Stimulated activated CD8-positive, alpha-beta memory T cell treated with anti-CD3 and anti-CD28 coated beads, Interleukin-2, amount 100 ng/mL, for 1 hour (primary cell): ENCODE results near the gene CYTH2.

ENCODE experiments used
- DNase-seq, 2 donors: peaks; one replicate each; pipeline ENCODE4 v3.0.0-alpha.2; 2020; ENCODE audit warnings: low read depth in 2 of 2

The CYTH2 gene, protein sequence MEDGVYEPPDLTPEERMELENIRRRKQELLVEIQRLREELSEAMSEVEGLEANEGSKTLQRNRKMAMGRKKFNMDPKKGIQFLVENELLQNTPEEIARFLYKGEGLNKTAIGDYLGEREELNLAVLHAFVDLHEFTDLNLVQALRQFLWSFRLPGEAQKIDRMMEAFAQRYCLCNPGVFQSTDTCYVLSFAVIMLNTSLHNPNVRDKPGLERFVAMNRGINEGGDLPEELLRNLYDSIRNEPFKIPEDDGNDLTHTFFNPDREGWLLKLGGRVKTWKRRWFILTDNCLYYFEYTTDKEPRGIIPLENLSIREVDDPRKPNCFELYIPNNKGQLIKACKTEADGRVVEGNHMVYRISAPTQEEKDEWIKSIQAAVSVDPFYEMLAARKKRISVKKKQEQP

GRCh38 chr19:48469289-48469881 lies at the start of gene CYTH2:
TSS of gene CYTH2 (plus strand) at chr19:48469369. CDS start at chr19:48469508, 139 bp downstream.
- peak in 1 of 2 donors; percentile 37 for DNase-seq

GRCh38 chr19:48421548-48421947 lies 47.6 kb upstream of the CYTH2 start:
- DNase-seq: no peak

- no peak for DNase-seq
Measured at GRCh38 chr19:48424694-48425219, 44.4 kb upstream of the CYTH2 start.

DNA sequence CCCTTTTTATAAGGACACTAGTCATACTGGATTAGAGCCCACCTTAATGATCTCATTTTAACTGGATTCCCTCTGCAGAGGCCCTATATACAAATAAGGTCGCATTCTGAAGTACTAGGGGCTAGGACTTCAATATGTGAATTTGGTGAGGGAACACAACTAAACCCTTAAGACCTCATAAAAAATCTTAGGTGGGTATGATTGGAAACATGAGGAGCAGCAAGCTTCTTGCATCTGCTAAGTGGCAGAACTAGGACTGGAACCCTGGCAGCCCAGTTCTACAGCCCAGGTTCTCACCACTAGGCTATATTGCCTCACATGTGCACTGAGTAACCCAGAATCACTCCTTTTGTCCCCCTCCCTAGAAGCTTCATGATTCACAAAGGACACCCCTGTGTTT lies 40.5 kb upstream of the CYTH2 start:
- DNase-seq: no peak

GRCh38 chr19:48433337-48433736 lies 35.8 kb upstream of the CYTH2 start:
- no peak for DNase-seq

DNA sequence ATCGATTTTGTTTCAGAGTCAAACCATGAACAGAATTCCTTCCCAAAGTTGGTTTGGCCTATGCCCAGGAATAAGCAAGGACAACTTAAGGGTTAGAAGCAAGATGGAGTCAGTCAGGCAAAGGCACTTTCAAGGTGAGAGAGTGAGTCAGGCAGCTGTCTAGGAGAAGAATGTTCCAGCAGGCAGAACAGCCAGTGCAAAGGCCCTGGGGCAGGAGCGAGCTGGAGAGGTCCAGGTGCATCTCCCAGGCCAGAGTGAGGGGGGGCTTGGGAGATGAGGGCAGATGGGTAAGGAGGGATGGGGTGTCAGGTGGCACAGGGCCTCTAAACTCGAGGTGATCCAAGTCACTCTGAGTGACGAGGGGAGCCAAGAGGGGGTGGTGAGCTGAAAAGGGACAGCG lies 32.6 kb upstream of the CYTH2 start:
- DNase-seq: no peak

- DNase-seq: no peak
Measured at GRCh38 chr19:48441360-48442050, 27.7 kb upstream of the CYTH2 start.

GRCh38 chr19:48442116-48443035 lies 26.8 kb upstream of the CYTH2 start:
- DNase-seq: no peak

DNA sequence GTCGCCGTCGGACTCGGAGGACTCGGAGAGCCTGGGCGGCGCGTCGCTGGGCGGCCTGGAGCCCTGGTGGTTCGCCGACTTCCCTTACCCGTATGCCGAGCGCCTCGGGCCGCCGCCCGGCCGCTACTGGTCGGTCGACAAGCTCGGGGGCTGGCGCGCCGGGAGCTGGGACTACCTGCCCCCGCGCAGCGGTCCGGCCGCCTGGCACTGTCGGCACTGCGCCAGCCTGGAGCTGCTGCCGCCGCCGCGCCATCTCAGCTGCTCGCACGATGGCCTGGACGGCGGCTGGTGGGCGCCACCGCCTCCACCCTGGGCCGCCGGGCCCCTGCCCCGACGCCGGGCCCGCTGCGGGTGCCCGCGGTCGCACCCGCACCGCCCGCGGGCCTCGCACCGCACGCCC lies 25.9 kb upstream of the CYTH2 start:
- DNase-seq: no peak

DNA sequence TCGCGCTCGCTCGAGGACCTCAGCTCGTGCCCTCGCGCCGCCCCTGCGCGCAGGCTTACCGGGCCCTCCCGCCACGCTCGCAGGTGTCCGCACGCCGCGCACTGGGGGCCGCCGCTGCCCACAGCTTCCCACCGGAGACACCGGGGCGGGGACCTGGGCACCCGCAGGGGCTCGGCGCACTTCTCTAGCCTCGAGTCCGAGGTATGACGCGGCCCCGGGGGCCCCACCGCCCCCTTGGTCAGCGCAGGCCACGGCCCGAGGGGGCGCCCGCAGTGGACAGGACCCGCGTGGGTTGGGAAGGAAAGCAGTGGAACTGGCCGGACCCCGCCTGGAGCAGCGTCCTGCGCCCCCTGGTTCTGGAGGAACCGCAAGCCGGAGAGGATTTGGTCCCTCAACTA lies 25.4 kb upstream of the CYTH2 start:
- DNase-seq: no peak

DNA sequence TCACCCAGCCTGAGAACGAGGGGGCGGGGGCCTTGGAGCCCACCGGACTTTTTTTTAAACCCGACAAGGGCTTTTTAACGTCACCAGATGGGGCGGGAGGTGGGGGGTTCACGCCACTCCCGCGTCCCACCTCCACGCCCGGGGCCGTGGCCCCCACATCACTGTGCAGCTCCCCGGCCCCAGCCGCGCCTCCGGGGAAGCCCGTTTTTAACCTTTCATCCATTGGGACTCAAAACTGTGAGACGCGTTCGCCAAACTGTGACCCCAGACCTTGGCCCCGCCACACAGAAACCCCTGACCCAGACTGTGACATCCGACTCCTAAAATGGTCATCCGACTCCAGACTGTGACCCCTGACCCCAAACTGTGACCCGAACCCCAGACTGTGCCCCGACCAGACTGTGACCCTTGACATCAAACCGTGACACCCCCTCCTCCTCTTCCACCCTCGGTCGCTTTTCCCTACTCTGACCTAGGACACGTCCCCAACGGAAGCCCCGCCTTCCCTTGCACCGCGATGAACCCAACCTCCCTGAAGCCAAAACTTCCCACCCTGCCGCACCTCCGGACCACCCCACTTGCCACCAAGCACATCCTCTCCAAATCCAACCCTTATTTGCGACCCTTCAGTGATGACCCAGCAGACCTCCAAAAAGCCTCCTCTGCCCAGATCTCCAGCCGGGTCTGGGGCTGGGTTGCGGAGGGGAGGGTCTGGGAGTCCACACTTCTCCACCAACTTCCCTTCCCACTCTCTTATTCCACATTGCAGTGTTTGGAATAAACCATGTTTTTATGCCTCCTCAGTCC lies 24.8 kb upstream of the CYTH2 start:
- no peak for DNase-seq

DNA sequence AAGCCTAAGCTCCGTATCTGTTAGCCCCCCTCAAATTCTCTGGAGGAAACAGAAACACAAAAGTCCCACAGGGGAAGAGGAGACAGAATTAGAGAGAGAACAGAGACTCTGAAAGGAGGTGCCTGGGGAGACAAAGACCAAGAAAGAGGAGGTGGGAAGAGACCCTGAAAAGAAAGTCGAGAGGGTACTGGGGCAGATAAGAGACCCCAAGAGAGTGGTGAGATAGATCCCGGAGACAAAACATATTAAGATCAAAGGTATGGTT lies 24.3 kb upstream of the CYTH2 start:
- no peak for DNase-seq

DNA sequence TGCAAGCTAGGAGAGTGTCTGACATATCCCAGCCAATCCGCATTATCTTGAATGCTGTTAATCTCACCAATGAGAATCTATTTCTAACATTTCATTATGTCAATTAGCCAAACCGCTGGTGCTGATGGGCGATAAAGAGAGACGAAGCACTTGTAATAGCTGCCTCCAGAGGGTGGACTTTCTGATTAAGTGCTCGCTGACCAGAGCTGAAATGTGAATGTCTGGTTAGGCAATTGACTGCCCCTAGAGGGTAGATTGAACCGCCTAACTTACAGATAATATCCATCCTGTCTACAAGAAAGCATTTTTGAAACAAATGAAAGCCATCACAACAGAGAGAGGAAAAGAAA lies 23.9 kb upstream of the CYTH2 start:
- no peak for DNase-seq

DNA sequence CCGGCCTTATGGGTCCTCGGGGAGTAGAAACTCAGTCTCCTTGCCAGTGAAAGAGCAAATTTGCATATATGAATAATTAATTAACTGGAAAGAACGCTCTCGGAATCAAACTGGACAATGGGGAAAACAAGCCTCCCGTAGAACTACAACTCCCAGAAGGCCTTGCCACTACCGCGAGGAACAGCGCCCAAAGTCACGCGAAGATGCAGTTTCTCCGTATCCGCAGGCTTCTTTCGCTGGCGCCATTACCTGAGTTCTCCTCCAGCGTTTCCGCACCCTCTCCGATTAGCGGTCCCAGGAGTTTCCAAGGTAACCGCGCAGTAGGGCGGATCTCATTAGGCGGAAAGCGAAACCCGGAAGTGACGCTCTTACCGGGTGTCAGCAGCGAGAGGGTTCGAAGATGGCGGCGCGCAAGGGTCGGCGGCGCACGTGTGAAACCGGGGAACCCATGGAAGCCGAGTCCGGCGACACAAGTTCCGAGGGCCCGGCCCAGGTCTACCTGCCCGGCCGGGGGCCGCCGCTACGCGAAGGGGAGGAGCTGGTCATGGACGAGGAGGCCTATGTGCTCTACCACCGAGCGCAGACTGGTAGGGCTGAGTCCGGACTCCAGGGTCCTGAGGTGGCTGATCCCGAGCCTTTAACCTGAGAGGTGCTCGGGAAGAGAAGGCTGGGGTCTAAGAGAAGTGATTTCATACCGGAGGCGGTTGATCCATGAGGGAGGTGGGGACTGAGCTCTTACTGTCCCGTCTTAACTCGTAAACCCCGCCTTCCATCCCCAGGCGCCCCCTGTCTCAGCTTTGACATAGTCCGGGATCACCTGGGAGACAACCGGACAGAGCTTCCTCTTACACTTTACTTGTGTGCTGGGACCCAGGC lies 23.3 kb upstream of the CYTH2 start, which contains the start of gene GRWD1:
Gene GRWD1 (plus strand): TSS at position 378 of the 876 bp plus-strand sequence. CDS start 23 bp downstream, at position 401.
- DNase-seq: peak; percentile 77 to 83

GRCh38 chr19:48446579-48446978 lies 22.6 kb upstream of the CYTH2 start:
- no peak for DNase-seq

DNA sequence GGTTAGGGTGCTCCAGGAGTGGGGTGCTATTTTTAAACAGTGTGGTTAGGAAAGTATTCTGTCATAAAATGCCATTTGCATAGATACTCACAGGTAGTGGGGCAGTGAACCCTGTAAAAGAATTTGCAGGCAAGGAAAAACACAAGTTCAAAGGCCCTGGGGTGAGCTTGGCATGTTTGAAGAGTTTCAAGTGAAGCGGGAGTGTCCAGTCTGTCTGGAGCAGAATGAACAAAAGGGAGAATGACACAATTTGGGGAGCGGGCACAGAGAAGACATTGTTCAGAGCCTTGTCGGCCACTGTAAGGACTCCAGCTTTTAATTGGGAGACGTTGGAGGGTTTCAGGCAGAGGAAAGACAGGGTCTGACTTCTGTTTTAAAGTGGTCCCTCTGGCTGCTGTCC lies 20.6 kb upstream of the CYTH2 start:
- no peak for DNase-seq

- DNase-seq: no peak
Measured at GRCh38 chr19:48450441-48450840, 18.7 kb upstream of the CYTH2 start.

DNA sequence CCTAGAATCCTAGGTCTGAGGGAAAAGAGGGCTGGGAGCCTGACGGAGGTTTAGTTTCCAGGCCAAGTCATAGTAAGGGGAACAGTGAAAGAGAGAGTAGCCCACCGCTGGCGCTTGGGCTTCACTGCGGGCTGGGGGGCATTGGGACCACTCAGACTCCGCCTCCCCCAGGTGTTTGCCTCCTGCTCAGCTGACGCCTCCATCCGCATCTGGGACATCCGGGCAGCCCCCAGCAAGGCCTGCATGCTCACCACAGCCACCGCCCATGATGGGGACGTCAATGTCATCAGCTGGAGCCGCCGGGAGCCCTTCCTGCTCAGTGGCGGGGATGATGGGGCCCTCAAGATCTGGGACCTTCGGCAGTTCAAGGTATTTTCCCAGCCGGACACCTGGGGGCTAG lies 18.3 kb upstream of the CYTH2 start:
- no peak for DNase-seq

GRCh38 chr19:48451624-48452023 lies 17.5 kb upstream of the CYTH2 start:
- no peak for DNase-seq
